NCI-H146 treated with DMSO at 0.1 percent for 48 hours (cell line): Measurements from ENCODE around the gene CX3CR1.

Experiments used
- DNase-seq: peaks from one replicate; lab custom pipeline; 2025; ENCODE audit not compliant: unreplicated experiment; lab: John Stamatoyannopoulos, UW

CX3CR1 gene

DNA sequence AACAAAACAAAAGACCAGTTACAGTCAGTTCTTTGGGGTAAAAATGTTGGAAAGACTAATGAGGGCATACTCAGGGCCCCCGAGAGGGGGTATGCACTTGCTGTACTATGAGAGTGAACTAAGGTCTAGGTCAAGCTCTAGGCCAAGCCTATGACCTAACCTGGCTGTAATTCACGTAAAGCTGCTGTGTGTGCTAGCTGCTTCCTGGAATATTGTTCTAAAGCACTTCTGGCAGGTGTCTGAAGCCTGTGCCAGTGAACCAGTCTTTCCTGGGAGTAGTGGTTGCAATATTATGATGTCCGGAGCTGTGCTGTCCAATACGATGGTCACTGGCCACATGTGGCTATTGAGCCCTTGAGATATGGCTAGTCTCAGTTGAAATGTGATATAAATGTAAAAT is 13.1 kb upstream of the CX3CR1 start:
- DNase-seq: no peak

GRCh38 chr3:39291903-39292329 is 12.1 kb upstream of the CX3CR1 start:
- DNase-seq: no peak

- no peak for DNase-seq
Measured at GRCh38 chr3:39290255-39290654, 10.4 kb upstream of the CX3CR1 start.

- DNase-seq: no peak
Measured at GRCh38 chr3:39289107-39289506, 9.3 kb upstream of the CX3CR1 start.

GRCh38 chr3:39288300-39288808 is 8.5 kb upstream of the CX3CR1 start:
- peak; percentile 24 for DNase-seq

DNA sequence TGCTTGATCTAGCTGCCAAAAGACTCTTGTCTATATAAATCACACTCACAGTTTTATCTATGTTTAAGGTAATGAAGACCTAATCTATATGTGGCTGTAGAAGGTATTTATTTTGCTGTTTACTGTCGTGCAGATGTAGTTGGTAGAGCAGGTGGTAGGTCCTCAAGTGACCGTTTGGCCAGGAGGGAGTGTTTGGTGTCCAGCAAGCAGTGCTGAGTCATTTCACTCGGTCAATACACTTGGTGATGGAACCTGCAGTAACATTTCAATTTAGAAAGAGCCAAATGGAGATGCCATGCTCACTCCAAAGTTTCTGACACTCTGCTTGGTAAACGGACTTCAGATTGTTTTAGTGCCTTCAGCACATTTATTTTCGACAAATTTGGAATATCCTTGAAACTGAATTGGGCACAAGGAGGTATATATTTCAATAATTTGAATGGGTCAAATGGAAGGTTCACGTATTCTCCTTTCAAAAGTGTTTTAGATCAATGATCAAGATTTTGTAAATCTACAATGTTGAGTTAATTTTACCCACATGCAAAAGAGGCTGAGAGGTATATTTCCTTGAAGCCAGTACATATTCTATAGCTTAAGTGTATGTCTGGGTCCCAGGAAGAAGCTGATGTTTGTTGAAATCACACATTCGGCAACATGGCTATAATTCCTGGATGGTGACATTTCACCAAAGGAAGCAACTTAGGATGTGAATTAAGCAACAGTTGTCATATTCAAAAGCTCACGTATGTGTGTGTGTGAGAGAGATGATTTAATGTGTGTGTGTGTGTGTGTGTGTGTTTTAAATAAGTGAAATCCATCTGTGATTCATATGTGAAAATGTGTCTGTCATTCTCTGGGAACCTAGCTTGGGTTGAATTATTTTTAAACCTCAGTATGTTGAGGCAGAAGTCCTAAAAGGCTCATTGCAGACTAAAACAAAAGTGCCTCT is 7.7 kb upstream of the CX3CR1 start:
- no peak for DNase-seq

DNA sequence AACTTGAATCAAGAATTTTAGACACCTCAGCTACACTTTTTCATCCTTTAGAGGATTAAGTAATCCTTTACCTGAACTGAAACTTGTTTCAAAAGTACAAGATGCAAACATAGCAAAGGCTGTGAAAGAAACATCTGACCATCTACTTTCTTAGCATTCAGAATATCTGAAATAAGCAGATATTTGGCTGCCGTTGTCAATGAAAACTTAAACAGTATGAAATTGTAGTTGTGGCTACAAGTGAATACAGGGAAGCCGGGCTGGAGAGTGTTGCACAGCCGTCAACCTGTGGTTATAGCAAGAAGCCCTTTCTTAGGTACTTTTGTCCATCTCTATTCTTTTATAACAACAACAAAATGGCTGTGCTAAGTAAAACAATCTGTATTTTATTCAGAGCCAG is 6.9 kb upstream of the CX3CR1 start:
- DNase-seq: no peak

GRCh38 chr3:39285332-39285731 is 5.5 kb upstream of the CX3CR1 start:
- no peak for DNase-seq

DNA sequence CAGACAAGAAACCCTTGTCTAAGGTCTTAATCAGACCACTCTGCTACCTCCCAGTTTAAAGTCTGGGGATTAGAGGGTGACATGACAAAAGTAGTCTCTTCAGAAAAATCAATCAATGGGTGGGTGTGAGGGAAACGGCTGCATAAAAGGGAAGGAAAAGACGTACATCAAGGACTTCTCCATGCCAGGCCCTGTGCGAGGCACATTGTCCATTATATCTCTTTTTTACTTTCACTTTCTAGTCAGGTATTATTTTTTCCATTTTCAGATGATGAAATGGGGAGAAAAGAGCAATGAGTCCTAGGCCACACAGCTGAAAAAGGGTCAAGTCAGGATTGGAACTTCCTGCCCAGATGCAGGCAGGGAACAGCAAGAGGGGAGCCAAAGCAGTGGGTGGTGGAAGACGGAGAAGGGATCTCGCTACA is 4.6 kb upstream of the CX3CR1 start:
- DNase-seq: no peak

GRCh38 chr3:39282057-39282456 is 2.2 kb upstream of the CX3CR1 start:
- no peak for DNase-seq

- no peak for DNase-seq
Measured at GRCh38 chr3:39281533-39281932, 1.7 kb upstream of the CX3CR1 start.

DNA sequence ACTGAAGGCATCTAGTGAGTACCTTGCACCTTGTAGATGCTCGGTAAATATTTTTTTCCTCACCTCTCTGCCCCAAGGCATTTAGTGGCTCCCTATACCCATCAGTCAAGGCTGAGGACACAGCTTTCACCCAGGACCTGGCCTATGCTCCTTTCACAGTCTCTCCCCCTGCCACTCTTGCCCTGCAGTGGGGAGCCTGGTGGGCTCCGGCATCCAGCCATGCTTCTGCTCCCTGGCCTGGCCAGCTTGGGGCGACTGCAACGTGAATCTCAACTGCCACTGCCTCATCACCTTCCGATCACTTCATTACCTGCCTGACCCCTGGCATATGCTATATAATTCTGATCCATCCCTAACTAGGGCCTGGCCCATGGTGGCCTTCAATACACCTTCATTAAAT is 735 bp upstream of the CX3CR1 start:
- no peak for DNase-seq

- no peak for DNase-seq
Measured at GRCh38 chr3:39278616-39278935, 1.3 kb downstream of the CX3CR1 start.

DNA sequence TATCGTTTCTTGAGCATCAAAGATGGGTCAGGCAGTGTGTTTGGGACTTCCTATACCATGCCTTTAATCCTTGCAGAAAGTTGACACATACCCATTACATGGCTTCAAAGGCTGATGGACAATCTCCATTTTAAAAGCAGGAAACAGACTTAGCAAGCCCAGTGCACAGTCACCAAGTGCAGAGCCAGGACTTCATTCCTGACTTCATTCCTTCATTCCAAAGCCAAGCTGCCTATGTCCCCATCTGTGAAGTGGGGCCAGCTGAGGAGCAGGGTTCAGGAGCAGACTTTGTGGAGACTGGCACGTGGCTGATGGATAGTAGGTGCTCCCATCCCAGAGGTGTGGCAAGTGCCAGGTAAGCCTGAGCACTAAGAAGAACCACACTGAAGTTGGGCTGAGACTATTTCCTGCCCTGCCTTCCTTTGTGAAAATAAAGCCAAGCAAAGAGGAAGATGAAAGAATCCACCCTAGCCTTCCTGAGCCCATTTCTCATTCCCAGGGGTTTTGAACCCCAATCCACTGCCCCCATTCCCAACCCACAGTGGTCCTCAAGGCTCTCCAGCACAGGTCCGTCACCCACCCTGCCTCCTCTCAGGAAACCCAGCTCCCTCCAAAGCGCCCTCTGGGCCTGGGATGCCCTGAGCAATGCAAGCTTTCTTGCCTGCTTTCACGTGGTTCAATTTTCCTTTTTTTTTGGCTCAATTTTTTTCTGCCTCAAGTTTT is 1.8 kb downstream of the CX3CR1 start:
- no peak for DNase-seq

DNA sequence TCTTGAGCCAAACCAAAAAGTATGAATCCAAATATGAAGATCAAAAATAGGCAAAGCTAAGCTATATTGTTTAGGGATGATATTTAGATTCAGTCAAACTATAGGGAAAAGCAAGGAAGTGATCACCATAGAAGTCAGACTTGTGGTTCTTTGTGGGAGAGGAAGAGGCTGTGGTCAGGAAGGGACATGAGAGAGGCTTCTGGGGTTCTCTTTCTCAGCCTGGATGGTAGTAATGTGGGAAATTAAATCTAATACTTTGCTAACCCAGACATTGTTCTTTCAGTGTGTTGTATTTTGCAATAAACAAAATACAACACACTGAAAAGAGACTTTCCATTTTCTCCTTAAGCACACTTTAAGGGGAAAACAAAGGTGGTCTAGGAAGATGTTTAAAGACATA is 3.1 kb downstream of the CX3CR1 start:
- DNase-seq: no peak

GRCh38 chr3:39275963-39276593 is 3.8 kb downstream of the CX3CR1 start:
- DNase-seq: no peak

GRCh38 chr3:39275052-39275451 is 4.8 kb downstream of the CX3CR1 start:
- no peak for DNase-seq

- DNase-seq: no peak
Measured at GRCh38 chr3:39273119-39273518, 6.7 kb downstream of the CX3CR1 start.

DNA sequence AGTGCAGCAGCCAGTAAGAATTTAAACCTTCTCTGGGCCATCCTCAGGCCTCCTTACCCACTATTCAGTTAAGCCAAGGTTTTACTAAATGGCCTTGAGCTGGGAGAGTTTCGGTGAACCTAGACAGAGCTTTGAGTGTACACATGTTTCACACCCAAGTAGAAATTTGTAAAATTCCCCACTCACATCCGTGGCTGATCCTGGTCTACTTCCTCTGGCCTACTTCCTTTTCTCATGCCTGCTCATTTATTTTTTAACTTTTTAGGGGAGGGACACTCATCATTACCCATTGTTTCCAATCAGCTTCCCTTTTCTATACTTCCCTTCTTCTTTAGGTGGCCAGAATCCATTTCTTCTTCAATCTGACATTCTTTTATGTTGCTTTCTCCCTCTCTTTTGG is 7.6 kb downstream of the CX3CR1 start:
- DNase-seq: no peak

DNA sequence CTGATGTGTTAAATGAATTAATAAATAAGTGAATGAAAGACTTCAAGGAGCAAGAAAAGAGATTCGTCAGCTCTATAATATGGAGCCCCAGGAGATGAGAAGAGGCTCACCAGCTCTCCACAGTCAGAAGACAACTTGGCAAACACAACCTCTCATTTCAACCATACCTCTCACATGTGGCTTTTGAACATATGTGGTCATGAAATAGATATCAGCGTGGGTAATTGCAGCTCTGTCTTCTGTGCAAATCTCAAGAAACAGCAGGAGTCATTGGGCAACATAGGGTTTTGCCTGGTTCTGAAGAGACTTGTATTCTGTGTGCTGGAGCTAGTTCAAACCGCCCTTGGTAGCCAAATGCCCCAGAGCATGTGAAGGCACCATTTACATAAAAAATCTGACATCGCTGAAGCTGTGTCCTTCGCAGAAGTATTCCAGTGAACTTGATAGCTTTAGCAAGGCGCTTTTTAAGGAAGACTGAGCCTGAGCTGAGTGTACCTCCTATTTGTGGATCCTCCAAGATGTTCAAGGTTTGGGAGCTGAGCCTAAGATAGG is 8.4 kb downstream of the CX3CR1 start:
- DNase-seq: no peak

DNA sequence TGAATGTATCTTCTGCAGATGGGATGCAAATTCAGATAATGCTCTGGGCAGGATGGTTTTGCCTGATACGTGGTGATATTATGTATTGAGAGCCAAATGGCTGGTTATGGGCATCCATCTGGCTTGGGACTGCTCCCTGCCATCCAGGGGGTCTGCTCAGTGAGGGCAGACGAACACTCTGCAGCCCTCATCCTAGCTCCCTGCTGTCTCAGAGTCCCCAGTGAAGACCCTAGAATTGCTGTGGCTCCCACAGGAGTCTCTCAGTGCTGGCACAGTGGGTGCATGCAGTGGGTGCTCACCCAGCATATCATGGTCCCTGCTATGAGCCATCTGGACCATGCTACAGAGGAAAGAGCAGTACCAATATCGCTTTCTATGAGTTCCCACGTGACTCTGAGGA is 10.3 kb downstream of the CX3CR1 start:
- DNase-seq: no peak

DNA sequence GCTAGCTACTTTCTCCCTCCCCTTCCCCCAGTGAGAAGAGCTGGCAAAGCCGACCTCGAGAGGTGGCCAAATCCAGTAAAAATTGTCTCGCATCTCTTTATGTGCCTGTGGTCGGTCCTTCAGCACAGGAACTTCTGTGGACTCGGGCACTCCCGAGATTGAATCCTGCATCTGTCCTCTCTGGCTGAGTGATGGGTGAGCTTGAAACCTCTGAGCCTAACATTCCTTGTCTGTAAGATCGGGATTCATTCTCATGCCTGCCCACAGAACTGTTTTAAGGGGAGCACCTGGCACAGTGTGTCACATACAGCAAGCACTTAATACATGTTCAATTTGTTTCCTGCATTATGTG is 11.3 kb downstream of the CX3CR1 start:
- DNase-seq: no peak
